Measurements from ENCODE around the gene MAN1B1.

DNA sequence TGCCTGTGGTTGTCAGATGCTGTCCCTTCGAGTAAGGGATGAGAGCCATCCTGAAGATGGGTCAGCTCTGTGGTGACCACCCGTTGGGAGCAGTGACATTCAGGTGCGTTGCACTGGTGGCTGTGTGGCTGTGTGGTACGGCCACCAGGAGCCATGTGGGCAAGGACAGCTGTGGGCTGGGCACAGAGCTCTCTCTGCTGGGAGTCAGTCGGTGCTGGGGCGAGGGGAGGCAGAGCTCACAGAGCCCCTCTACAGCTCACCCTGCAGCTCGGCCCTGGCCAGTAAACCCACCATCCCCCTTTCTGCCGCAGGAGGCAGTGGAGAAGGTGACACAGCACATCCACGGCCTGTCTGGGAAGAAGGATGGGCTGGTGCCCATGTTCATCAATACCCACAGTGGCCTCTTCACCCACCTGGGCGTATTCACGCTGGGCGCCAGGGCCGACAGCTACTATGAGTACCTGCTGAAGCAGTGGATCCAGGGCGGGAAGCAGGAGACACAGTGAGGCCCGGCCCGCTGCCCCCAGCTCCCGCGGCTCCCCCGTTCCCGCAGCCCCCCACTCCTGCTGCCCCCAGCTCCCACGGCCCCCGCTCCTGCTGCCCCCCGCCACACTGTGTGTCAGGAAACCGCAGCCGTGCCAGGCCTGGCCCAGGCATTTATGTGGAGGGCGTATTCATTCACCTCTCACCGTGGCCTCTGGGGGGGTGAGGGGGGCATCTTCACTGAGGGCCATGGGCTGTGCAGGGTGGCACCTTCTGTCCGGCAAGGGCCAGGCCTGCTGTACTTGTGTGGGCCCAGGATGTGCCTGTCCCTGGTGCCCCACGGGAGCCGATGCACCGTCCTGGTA is 19.3 kb downstream of the MAN1B1 start:
- TF ChIP-seq, protein P1, sequence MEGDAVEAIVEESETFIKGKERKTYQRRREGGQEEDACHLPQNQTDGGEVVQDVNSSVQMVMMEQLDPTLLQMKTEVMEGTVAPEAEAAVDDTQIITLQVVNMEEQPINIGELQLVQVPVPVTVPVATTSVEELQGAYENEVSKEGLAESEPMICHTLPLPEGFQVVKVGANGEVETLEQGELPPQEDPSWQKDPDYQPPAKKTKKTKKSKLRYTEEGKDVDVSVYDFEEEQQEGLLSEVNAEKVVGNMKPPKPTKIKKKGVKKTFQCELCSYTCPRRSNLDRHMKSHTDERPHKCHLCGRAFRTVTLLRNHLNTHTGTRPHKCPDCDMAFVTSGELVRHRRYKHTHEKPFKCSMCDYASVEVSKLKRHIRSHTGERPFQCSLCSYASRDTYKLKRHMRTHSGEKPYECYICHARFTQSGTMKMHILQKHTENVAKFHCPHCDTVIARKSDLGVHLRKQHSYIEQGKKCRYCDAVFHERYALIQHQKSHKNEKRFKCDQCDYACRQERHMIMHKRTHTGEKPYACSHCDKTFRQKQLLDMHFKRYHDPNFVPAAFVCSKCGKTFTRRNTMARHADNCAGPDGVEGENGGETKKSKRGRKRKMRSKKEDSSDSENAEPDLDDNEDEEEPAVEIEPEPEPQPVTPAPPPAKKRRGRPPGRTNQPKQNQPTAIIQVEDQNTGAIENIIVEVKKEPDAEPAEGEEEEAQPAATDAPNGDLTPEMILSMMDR (IDR thresholded peaks at IDR 0.05): no peak
- TF ChIP-seq EP300 (IDR thresholded peaks at IDR 0.05): no peak
- TF ChIP-seq POLR2AphosphoS5 (IDR thresholded peaks at IDR 0.05): no peak
- no peak for TF ChIP-seq POLR2A (IDR thresholded peaks at IDR 0.05)
